Nephron progenitor cell (in vitro differentiated cells): ENCODE measurements around the gene EIF4E2.
"Not testable (repeated sequence)": the region's sequence is repeated elsewhere in the genome, so short reads cannot be mapped to it uniquely, and the experiment has no call there.

ENCODE experiments used
- DNase-seq: peaks from one replicate; pipeline ENCODE4 v3.0.0; 2021
- H3K27ac Mint-ChIP-seq: 2 replicates; pipeline ENCODE4 v1.8.0; 2021; ENCODE audit warnings: mild to moderate bottlenecking, moderate library complexity, mixed read lengths
- H3K27me3 Mint-ChIP-seq: 2 replicates; pipeline ENCODE4 v1.8.0; 2021; ENCODE audit warnings: mild to moderate bottlenecking, low read depth, mixed read lengths; ENCODE audit not compliant: poor library complexity
- H3K36me3 Mint-ChIP-seq: 2 replicates; pipeline ENCODE4 v1.8.0; 2021; ENCODE audit warnings: low read depth, mixed read lengths
- H3K4me1 Mint-ChIP-seq: 2 replicates; pipeline ENCODE4 v1.8.0; 2021; ENCODE audit warnings: mixed read lengths
- H3K4me3 Mint-ChIP-seq: 2 replicates; pipeline ENCODE4 v1.8.0; 2021; ENCODE audit warnings: mild to moderate bottlenecking, moderate library complexity, mixed read lengths
- H3K9me3 Mint-ChIP-seq: 2 replicates; pipeline ENCODE4 v1.8.0; 2021; ENCODE audit warnings: mild to moderate bottlenecking, moderate library complexity, mixed read lengths
- TF ChIP-seq, protein P1 (sequence below): fragments of 200-600 bp; sonication (generic); IDR thresholded peaks from 2 replicates; pipeline ENCODE4 v1.5.0; 2021; ENCODE audit warnings: antibody characterized with exemption

EIF4E2 gene

DNA sequence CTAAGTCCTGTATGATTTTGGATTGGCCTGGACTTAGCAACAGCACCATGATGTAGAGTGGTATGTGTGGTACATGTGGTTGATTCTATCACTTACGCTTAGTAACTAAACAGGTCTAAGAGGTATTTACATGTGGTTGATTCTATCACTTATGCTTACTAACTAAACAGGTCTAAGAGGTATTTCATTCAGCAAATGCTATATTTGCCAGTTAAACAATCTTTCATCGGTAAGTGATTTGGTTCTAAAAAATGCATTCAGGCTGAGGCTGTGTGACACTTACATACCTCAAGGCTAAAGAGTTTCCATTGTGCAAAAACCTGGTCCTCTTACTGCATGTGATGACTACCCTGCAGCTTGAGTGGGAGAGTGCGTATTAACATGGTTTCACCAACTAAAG is 13.1 kb downstream of the EIF4E2 start:
- Mint-ChIP-seq H3K4me1 (no peaks in the 10 kb centered on the region), H3K9me3 (no peaks in the 10 kb centered on the region), H3K27ac (no peak overlapping the region), H3K27me3 (peaks cover 5% of the 10 kb centered on the region), H3K4me3 (no peak overlapping the region), H3K36me3 (peaks cover 88% of the 10 kb centered on the region)
- TF ChIP-seq, protein P1, sequence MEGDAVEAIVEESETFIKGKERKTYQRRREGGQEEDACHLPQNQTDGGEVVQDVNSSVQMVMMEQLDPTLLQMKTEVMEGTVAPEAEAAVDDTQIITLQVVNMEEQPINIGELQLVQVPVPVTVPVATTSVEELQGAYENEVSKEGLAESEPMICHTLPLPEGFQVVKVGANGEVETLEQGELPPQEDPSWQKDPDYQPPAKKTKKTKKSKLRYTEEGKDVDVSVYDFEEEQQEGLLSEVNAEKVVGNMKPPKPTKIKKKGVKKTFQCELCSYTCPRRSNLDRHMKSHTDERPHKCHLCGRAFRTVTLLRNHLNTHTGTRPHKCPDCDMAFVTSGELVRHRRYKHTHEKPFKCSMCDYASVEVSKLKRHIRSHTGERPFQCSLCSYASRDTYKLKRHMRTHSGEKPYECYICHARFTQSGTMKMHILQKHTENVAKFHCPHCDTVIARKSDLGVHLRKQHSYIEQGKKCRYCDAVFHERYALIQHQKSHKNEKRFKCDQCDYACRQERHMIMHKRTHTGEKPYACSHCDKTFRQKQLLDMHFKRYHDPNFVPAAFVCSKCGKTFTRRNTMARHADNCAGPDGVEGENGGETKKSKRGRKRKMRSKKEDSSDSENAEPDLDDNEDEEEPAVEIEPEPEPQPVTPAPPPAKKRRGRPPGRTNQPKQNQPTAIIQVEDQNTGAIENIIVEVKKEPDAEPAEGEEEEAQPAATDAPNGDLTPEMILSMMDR = no peak
- no peak for DNase-seq

DNA sequence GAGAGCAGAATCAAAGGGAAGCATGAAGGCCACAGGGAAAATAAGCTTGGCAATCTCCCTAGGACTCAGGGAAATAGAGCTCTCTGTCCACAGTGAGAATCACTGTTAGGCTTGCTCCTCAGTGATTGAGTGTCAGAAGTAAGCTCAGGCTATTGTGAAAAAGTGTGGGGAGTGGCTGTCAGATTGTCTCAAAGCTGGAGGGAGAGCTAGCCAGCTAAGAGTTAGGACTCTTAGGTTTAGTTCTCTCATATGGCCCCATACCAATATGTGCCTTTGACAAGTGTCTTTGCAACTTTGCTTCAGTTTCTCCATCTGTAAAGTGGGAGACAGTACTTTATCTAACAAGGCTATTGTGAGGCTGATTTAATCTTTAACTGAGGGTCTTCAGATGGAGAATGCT is 17.2 kb downstream of the EIF4E2 start:
- Mint-ChIP-seq H3K4me3 (no peak overlapping the region), H3K27ac (no peak overlapping the region), H3K9me3 (no peaks in the 10 kb centered on the region), H3K4me1 (no peaks in the 10 kb centered on the region), H3K36me3 (peaks cover 86% of the 10 kb centered on the region), H3K27me3 (no peaks in the 10 kb centered on the region)
- TF ChIP-seq, protein P1 = no peak
- DNase-seq = no peak

DNA sequence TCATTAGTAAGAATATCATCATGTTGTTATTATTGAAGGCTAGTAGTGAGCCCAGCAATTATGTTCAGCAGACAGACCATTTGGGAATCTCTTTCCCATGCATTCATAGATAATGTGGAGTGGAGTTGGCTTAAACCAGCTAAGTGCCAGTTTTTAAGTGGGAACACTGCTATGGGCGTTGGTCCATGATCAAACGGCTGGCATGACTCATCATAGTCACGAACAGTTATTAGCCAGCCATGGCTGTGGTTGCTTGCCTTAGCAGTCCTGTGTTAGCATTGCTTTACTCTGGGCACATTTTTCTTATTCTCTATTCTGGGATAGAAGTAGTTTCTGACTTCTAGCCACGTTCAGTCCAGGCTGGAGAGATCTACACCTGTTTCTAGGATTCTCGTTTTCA is 17.7 kb downstream of the EIF4E2 start:
- TF ChIP-seq, protein P1 = no peak
- no peaks in the 10 kb centered on the region for H3K27me3 Mint-ChIP-seq
- H3K4me1 Mint-ChIP-seq = no peaks in the 10 kb centered on the region
- peaks cover 81% of the 10 kb centered on the region for H3K36me3 Mint-ChIP-seq
- no peak for DNase-seq
- H3K4me3 Mint-ChIP-seq = no peak overlapping the region
- H3K27ac Mint-ChIP-seq = no peak overlapping the region
- no peaks in the 10 kb centered on the region for H3K9me3 Mint-ChIP-seq

DNA sequence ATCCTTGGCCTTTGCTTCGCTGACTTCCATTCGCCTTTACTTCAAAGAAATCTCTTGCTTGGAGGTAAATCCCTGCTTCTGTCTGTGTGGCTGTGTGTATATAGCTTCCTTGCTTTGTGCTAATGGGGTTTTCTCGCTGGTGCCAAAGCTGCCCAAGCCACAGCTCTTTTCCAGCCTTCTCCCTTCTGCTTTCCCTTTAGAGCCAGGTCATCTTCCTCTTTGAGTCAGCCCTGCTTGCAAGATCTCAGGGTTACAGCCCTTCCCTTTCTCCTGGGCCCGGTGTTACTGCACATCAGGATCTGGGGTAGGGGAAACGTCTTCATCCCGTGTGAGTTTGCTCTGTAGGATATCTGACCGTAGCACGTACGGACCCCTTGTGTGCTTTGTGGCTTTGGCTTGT is 19.1 kb downstream of the EIF4E2 start:
- no peak overlapping the region for H3K4me3 Mint-ChIP-seq
- H3K4me1 Mint-ChIP-seq = peaks cover 11% of the 10 kb centered on the region
- peaks cover 83% of the 10 kb centered on the region for H3K36me3 Mint-ChIP-seq
- H3K27me3 Mint-ChIP-seq = no peaks in the 10 kb centered on the region
- no peak overlapping the region for H3K27ac Mint-ChIP-seq
- no peak for DNase-seq
- TF ChIP-seq, protein P1 = no peak
- H3K9me3 Mint-ChIP-seq = no peaks in the 10 kb centered on the region

DNA sequence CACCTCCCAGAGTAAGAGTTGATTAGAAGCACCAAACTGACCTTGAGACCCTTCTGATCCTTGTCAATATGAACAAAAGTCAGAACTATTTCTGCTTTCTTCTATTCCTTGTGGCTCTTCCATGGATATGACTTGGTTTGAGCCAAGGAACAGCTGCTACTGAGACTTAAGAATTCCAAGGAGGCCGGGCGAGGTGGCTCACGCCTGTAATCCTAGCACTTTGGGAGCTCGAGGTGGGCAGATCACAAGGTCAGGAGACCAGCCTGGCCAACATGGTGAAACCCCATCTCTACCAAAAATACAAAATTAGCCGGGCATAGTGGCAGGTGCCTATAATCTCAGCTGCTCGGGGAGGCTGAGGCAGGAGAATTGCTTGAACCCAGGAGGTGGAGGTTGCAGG is 20.0 kb downstream of the EIF4E2 start:
- not testable (repeated sequence) for DNase-seq, H3K27ac Mint-ChIP-seq, H3K27me3 Mint-ChIP-seq, H3K4me3 Mint-ChIP-seq, H3K9me3 Mint-ChIP-seq
- Mint-ChIP-seq H3K36me3 (peaks cover 83% of the 10 kb centered on the region), H3K4me1 (peaks cover 11% of the 10 kb centered on the region)

DNA sequence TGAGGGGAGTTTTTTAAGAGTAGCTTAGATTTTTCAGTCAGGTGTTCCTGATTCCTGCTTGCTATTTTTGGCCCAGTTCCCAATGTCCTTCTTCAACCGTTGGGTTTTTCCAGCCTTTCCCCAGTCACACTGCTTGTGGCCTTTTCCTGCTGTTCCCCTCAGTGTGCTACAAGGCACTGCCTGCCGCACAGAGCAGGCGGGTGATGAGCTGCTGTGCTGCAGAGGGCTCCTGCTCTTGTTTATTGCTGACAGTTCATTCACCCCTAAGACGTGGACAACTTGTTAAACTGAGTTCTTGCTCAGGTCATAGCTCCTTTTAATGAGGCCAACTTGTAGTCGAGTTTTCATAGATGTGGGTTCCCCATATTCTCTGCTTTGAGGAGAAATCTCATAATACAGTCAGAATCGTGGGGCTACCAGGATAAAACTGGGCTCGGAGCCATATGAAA is 20.6 kb downstream of the EIF4E2 start:
- Mint-ChIP-seq H3K36me3 (peaks cover 82% of the 10 kb centered on the region), H3K27ac (no peak overlapping the region), H3K4me1 (peaks cover 11% of the 10 kb centered on the region), H3K9me3 (no peaks in the 10 kb centered on the region), H3K27me3 (no peaks in the 10 kb centered on the region), H3K4me3 (no peak overlapping the region)
- TF ChIP-seq, protein P1 = no peak
- no peak for DNase-seq
